MCF 10A (cell line): ENCODE data around the gene GRID1. TPM values are rescaled to one million over a fixed set of nuclear protein-coding genes. Genes with fewer than 3 reads are reported as not detected.

Experiments
- BruUV-seq: library from RNA; stranded (reverse); fragments of 400-500 nt; replicated peaks from 2 replicates; lab custom pipeline; 2021; lab: Mats Ljungman, UMichigan
- CTCF ChIA-PET: fragments of 300-600 bp; sonication (Branson Sonifier 250); formaldehyde crosslinking; extraction: SDS; loops from one replicate; lab custom pipeline; 2021; ENCODE audit warnings: antibody characterized with exemption, inconsistent platforms; lab: Yijun Ruan, JAX
- POLR2A ChIA-PET: fragments of 300-600, 350-650 bp; sonication (Branson Sonifier 250); formaldehyde crosslinking; extraction: SDS; loops from one replicate; lab custom pipeline; 2020; ENCODE audit warnings: antibody characterized with exemption, inconsistent platforms; lab: Yijun Ruan, JAX
- DNase-seq: peaks from one replicate; pipeline ENCODE4 v3.0.0-alpha.2; 2018; ENCODE audit not compliant: unreplicated experiment
- H3K27ac Mint-ChIP-seq: one replicate; pipeline ENCODE4 v1.8.0; 2022; ENCODE audit warnings: mild to moderate bottlenecking, low read depth, mixed read lengths; ENCODE audit not compliant: unreplicated experiment
- H3K27me3 Mint-ChIP-seq: one replicate; pipeline ENCODE4 v1.8.0; 2022; ENCODE audit warnings: mixed read lengths; ENCODE audit not compliant: insufficient read depth, unreplicated experiment
- H3K36me3 Mint-ChIP-seq: one replicate; pipeline ENCODE4 v1.8.0; 2022; ENCODE audit warnings: mild to moderate bottlenecking, moderate library complexity, mixed read lengths; ENCODE audit not compliant: insufficient read depth, unreplicated experiment
- H3K4me1 Mint-ChIP-seq: one replicate; pipeline ENCODE4 v1.8.0; 2022; ENCODE audit warnings: mixed read lengths; ENCODE audit not compliant: insufficient read depth, unreplicated experiment
- H3K4me3 Mint-ChIP-seq: one replicate; pipeline ENCODE4 v1.8.0; 2022; ENCODE audit warnings: mild to moderate bottlenecking, moderate library complexity, mixed read lengths; ENCODE audit not compliant: unreplicated experiment
- H3K9me3 Mint-ChIP-seq: one replicate; pipeline ENCODE4 v1.8.0; 2022; ENCODE audit warnings: mixed read lengths; ENCODE audit not compliant: unreplicated experiment
- intact Hi-C: fragments of 100-400 bp; cut with micrococcal nuclease; formaldehyde crosslinking; loops from 2 replicates; pipeline ENCODE4 v1.14.1; 2022
- total RNA-seq: library from RNA; stranded (reverse); gene quantifications from 2 replicates; pipeline ENCODE4 v1.2.3, GENCODE V29; 2022
- TF ChIP-seq, protein P1 (sequence below): fragments of 200-600 bp; IDR thresholded peaks from one replicate; pipeline ENCODE4 v1.8.0; 2022; ENCODE audit warnings: antibody characterized with exemption, mild to moderate bottlenecking; ENCODE audit not compliant: unreplicated experiment

The GRID1 gene
- total RNA-seq, 1 experiment from 2014 or later, result not detected

DNA sequence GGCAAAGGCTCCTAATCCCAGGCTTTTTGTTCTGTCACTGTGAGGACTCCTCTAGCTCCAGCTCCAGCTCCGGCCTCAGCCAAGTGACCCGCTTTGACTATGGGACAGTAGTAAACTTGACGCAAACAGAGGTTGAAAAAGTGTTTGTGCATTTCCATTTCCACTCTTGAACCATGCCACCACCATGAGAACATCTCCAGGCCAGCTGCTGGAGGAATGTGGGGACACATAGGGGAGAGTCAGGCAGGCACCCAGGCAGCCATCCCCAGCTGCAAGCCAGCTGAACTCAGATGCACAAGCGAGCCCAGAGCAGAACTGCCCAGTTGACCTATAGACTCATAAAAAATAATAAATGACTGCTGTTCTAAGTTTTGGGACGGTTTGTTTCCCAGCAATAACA, 224.7 kb downstream of the GRID1 start:
- CTCF ChIA-PET, result interaction anchor here (0.8 kb wide), 1 partner anchor 12 kb away, joined by 3 read pairs; no protein-coding TSS in a partner anchor
- peaks cover 6% of the 10 kb centered on the region for H3K36me3 Mint-ChIP-seq
- BruUV-seq, result no TSS peak

DNA sequence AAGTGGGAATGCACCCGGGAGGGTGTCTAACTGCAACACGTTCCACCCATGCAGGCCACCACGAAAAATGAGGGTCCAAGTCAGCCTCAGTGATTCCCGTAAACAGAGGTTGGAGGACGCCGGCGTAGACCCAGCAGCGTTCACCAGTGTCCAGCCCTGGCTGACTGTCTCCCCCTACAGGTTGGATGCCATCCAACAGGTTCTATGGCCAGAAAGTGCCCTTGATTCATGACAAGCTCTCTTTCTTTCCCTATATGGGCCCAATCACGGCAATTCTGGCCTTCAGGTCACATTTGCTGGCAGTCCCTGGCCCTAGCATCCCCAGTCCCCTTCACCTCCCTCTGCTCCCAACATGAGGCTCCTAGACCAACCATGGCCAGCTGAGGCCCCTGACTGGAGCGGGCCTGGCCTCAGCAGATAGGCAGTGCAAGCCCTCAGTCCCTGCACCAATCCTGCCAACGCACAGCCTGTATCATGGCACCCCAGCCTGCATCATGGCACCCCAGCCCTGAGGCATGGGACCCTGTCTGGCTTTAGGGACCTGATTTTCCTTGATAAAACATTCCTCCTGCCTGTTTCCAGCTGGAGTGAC, 227.4 kb downstream of the GRID1 start:
- BruUV-seq, result no TSS peak
- no peak overlapping the region for H3K27ac Mint-ChIP-seq
- ChIA-PET CTCF (interaction anchor here (0.6 to 1.1 kb wide), 5 partner anchors 11 to 1521 kb away, joined by 3 to 5 read pairs (median 3); no protein-coding TSS in a partner anchor), POLR2A (no interaction called here)
- TF ChIP-seq, protein P1, sequence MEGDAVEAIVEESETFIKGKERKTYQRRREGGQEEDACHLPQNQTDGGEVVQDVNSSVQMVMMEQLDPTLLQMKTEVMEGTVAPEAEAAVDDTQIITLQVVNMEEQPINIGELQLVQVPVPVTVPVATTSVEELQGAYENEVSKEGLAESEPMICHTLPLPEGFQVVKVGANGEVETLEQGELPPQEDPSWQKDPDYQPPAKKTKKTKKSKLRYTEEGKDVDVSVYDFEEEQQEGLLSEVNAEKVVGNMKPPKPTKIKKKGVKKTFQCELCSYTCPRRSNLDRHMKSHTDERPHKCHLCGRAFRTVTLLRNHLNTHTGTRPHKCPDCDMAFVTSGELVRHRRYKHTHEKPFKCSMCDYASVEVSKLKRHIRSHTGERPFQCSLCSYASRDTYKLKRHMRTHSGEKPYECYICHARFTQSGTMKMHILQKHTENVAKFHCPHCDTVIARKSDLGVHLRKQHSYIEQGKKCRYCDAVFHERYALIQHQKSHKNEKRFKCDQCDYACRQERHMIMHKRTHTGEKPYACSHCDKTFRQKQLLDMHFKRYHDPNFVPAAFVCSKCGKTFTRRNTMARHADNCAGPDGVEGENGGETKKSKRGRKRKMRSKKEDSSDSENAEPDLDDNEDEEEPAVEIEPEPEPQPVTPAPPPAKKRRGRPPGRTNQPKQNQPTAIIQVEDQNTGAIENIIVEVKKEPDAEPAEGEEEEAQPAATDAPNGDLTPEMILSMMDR, result peak; percentile 18
- DNase-seq, result peak; percentile 49
- H3K27me3 Mint-ChIP-seq, result no peaks in the 10 kb centered on the region
- H3K9me3 Mint-ChIP-seq, result peaks cover 18% of the 10 kb centered on the region
- no peaks in the 10 kb centered on the region for H3K36me3 Mint-ChIP-seq
- H3K4me3 Mint-ChIP-seq, result no peak overlapping the region
- intact Hi-C loops, result no loop called here
- no peaks in the 10 kb centered on the region for H3K4me1 Mint-ChIP-seq

More for the DNA sequence above, 224.7 kb downstream of the GRID1 start:
- intact Hi-C loops, result no loop called here
- TF ChIP-seq, protein P1, result no peak
- no peak for DNase-seq
- POLR2A ChIA-PET, result no interaction called here
- no peaks in the 10 kb centered on the region for H3K4me1 Mint-ChIP-seq
- no peaks in the 10 kb centered on the region for H3K27me3 Mint-ChIP-seq
- peaks cover 33% of the 10 kb centered on the region for H3K9me3 Mint-ChIP-seq
- no peak overlapping the region for H3K4me3 Mint-ChIP-seq
- no peak overlapping the region for H3K27ac Mint-ChIP-seq

DNA sequence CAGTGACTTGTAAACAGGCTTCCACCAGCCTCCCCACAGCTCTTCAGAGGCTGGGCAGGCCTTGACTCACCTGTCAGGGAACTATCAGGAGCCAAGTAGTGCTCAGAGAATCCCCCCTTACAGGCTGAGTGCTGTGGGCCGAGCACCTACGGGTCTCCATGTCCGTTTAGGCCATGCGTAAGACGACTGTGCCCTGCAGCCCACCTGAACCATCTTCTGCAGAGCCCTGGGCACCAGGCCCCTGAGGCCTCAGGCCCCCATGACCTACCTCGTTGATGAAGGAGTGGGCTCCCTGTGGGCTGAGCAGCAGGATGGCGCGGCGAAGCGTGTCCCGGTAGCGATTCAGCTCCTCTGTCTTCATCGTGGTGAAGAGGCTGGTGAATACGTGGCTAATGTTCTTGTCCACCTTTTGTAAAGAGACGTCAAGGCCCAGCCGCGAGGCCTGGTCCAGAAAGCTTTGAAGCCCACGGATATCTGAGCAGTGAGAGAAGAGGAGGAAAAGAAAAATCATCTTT, 228.0 kb downstream of the GRID1 start:
- no TSS peak for BruUV-seq
- ChIA-PET CTCF (interaction anchor here (0.7 to 1.1 kb wide), 3 partner anchors 12 to 582 kb away, joined by 3 read pairs; no protein-coding TSS in a partner anchor), POLR2A (no interaction called here)
- intact Hi-C loops, result no loop called here
- no peak for DNase-seq
- no peak overlapping the region for H3K27ac Mint-ChIP-seq
- no peaks in the 10 kb centered on the region for H3K4me1 Mint-ChIP-seq
- H3K36me3 Mint-ChIP-seq, result no peaks in the 10 kb centered on the region
- no peaks in the 10 kb centered on the region for H3K27me3 Mint-ChIP-seq
- TF ChIP-seq, protein P1, result no peak
- peaks cover 23% of the 10 kb centered on the region for H3K9me3 Mint-ChIP-seq
- no peak overlapping the region for H3K4me3 Mint-ChIP-seq

DNA sequence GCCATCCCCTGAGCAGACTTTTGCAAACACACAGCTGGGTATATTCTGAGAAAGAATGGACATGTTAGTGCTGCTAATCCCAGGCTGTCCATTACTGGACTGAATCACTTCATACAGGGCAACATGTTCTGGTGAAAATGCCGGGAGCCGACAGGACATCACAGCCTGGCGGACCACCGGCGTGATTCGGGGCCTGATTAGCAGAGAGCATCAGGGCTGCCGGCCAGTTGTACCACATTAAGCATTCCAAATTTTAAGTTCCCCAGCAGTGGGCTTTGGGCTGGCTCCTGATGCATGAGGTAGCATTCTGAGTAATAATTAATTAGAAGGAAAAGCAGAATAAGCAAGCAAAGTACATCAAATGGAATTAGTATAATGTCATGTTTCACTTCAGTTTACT, 229.0 kb downstream of the GRID1 start:
- Mint-ChIP-seq H3K27ac (no peak overlapping the region), H3K4me3 (no peak overlapping the region), H3K4me1 (no peaks in the 10 kb centered on the region), H3K27me3 (no peaks in the 10 kb centered on the region), H3K9me3 (peaks cover 27% of the 10 kb centered on the region), H3K36me3 (no peaks in the 10 kb centered on the region)
- intact Hi-C loops, result no loop called here
- CTCF ChIA-PET, result no interaction called here
- TF ChIP-seq, protein P1, result no peak
- no peak for DNase-seq
- BruUV-seq, result no TSS peak
- POLR2A ChIA-PET, result no interaction called here
